Measurements from ENCODE around the gene UBE2M. TPM values are rescaled to one million over a fixed set of nuclear protein-coding genes. Genes with fewer than 3 reads are reported as not detected.
A peak's percentile ranks its signal among the peaks of the same experiment; 100 is the strongest.
"Not testable (repeated sequence)": the region's sequence is repeated elsewhere in the genome, so short reads cannot be mapped to it uniquely, and the experiment has no call there.

Gene UBE2M
- total RNA-seq, 1 experiment from 2014 or later = 243 TPM

GRCh38 chr19:58544591-58545285 lies 13.7 kb downstream of the UBE2M start:
- ChIA-PET POLR2A (ENCODE audit: unreplicated experiment) (interaction anchor here (0.6 to 1.2 kb wide), 4 partner anchors 10 to 27 kb away, joined by 3 to 14 read pairs (median 6); partner anchors contain the start of genes CHMP2A and ZBTB45), CTCF (no interaction called here)
- peak; percentile 19 for ATAC-seq

DNA sequence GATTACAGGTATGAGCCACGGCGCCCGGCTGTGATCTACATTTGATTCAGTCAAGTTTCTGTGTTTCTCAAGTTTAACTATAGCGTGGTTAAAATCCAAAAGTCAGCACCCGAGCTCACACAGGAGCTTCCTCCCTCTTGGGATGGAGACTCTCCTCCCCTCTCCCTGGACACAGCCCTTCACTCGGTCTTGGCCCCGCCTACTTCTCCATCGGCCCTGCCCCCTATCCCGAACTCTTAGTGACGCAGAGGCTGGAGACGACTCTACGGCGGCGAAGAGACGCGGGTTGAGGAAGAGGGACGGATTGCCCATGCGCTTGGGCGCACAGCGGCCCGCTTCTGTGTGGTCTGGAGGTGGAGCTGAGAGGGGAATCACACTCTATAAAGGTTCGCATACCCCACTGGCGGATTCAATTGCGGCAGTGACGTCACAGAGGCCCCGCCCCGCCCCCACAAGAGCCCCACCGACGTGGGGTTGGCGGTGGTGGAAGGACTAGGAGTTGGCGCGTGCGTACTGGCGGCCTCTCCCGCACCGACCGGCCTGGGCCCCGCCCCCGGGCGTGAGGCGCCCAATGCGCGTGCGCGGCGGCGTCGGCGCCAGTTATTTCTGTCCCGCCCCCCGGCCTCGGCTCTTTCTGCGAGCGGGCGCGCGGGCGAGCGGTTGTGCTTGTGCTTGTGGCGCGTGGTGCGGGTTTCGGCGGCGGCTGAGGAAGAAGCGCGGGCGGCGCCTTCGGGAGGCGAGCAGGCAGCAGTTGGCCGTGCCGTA lies 14.4 kb downstream of the UBE2M start, which contains the start of gene TRIM28:
TSS of gene TRIM28 (plus strand) at position 239 of the 765 bp plus-strand sequence. CDS start 694 bp downstream, outside the sequence.
- Histone ChIP-seq H3K9me2 (replicated peaks; ENCODE audit: low read length) (no peaks in the 10 kb centered on the region), H3K4me2 (ENCODE audit: low read length) (peak within 1 kb of the TSS; percentile 95), H3F3A (ENCODE audit: low read length, unreplicated experiment) (peaks cover 5% of the 10 kb centered on the region), H3K4me1 (ENCODE audit: insufficient read depth, low read length) (peaks cover 13% of the 10 kb centered on the region), H3K79me2 (ENCODE audit: low read length) (peaks cover 43% of the 10 kb centered on the region), H3K9me3 (ENCODE audit: low read length) (no peaks in the 10 kb centered on the region), H3K27me3 (ENCODE audit: low read length) (no peaks in the 10 kb centered on the region), H3K27ac (ENCODE audit: low read length) (peak within 1 kb of the TSS; percentile 88), H4K20me1 (ENCODE audit: low read length) (peaks cover 41% of the 10 kb centered on the region), H2AFZ (ENCODE audit: low read length) (peak within 1 kb of the TSS; percentile 76), H3K4me3 (ENCODE audit: low read length) (peak within 1 kb of the TSS; percentile 92), H3K36me3 (ENCODE audit: low read depth, low read length) (peaks cover 39% of the 10 kb centered on the region), H3K9ac (ENCODE audit: low read length) (peak within 1 kb of the TSS; percentile 89)
- POLR2A ChIA-PET (ENCODE audit: unreplicated experiment) = interaction anchor here (0.6 to 1.2 kb wide), 9 partner anchors 10 to 369 kb away, joined by 3 to 14 read pairs (median 4); partner anchors contain the start of genes CHMP2A, UBE2M and ZBTB45
- CTCF ChIA-PET = interaction anchor here (0.8 to 1.0 kb wide), 2 partner anchors 24 to 30 kb away, joined by 3 to 5 read pairs; no protein-coding TSS in a partner anchor
- peak; percentile 99 for DNase-seq
- peak; percentile 96 for ATAC-seq
- intact Hi-C loops (cut with micrococcal nuclease) = loop anchor here (1.0 kb wide), 2 partner anchors 11 to 157 kb away; partner anchors contain the start of genes CHMP2A and RPS5
- TSS peak; percentile 100 for BruUV-seq (replicated peaks)
- TF ChIP-seq EZH2phosphoT487 (IDR thresholded peaks at IDR 0.05; ENCODE audit: borderline replicate concordance, low read length) = no peak
- no peak for TF ChIP-seq CTCF (conservative IDR thresholded peaks at IDR 0.05; ENCODE audit: low read depth, low read length)

More at GRCh38 chr19:58544591-58545285, 13.7 kb downstream of the UBE2M start:
- Histone ChIP-seq H3K4me1 (ENCODE audit: insufficient read depth, low read length) (peaks cover 13% of the 10 kb centered on the region), H3K4me2 (ENCODE audit: low read length) (peak overlapping the region; percentile 95), H3K36me3 (ENCODE audit: low read depth, low read length) (peaks cover 46% of the 10 kb centered on the region), H4K20me1 (ENCODE audit: low read length) (peaks cover 49% of the 10 kb centered on the region), H3K27ac (ENCODE audit: low read length) (peak overlapping the region; percentile 88), H3K79me2 (ENCODE audit: low read length) (peaks cover 51% of the 10 kb centered on the region), H3K27me3 (ENCODE audit: low read length) (no peaks in the 10 kb centered on the region), H3F3A (ENCODE audit: low read length, unreplicated experiment) (peaks cover 5% of the 10 kb centered on the region), H3K4me3 (ENCODE audit: low read length) (peak overlapping the region; percentile 92), H2AFZ (ENCODE audit: low read length) (no peak overlapping the region), H3K9me3 (ENCODE audit: low read length) (no peaks in the 10 kb centered on the region), H3K9me2 (replicated peaks; ENCODE audit: low read length) (no peaks in the 10 kb centered on the region), H3K9ac (ENCODE audit: low read length) (peak overlapping the region; percentile 89)
- TF ChIP-seq EZH2 (IDR thresholded peaks at IDR 0.05; ENCODE audit: low read length, unreplicated experiment) (no peak), CTCF (conservative IDR thresholded peaks at IDR 0.05; ENCODE audit: low read depth, low read length) (no peak), EZH2phosphoT487 (IDR thresholded peaks at IDR 0.05; ENCODE audit: borderline replicate concordance, low read length) (no peak)
- BruUV-seq (replicated peaks) = no TSS peak
- intact Hi-C loops (cut with micrococcal nuclease) = loop anchor here (1.0 kb wide), 2 partner anchors 11 to 157 kb away; partner anchors contain the start of genes CHMP2A and RPS5
- peak; percentile 55 for DNase-seq

- H2AFZ ChIP-seq (ENCODE audit: low read length) = peak overlapping the region; percentile 76; the same call in 1 of the 2 replicates
- peaks cover 13% of the 10 kb centered on the region for H3K4me1 ChIP-seq (ENCODE audit: insufficient read depth, low read length)
- intact Hi-C loops (cut with micrococcal nuclease); ATAC-seq; BruUV-seq (replicated peaks); H3K9ac ChIP-seq (ENCODE audit: low read length); CTCF ChIA-PET; H3K9me3 ChIP-seq (ENCODE audit: low read length); H3K9me2 ChIP-seq (replicated peaks; ENCODE audit: low read length); H3K27me3 ChIP-seq (ENCODE audit: low read length); DNase-seq; H3K27ac ChIP-seq (ENCODE audit: low read length); H3F3A ChIP-seq (ENCODE audit: low read length, unreplicated experiment): not testable (repeated sequence)
- peak overlapping the region; percentile 90; the same call in 1 of the 2 replicates for H3K4me2 ChIP-seq (ENCODE audit: low read length)
- POLR2A ChIA-PET (ENCODE audit: unreplicated experiment) = interaction anchor here (0.6 to 0.7 kb wide), 2 partner anchors 21 to 33 kb away, joined by 4 to 11 read pairs; no protein-coding TSS in a partner anchor
- H3K36me3 ChIP-seq (ENCODE audit: low read depth, low read length) = peaks cover 27% of the 10 kb centered on the region
- H4K20me1 ChIP-seq (ENCODE audit: low read length) = peaks cover 31% of the 10 kb centered on the region
- peak overlapping the region; percentile 70; the same call in 1 of the 2 replicates for H3K4me3 ChIP-seq (ENCODE audit: low read length)
- H3K79me2 ChIP-seq (ENCODE audit: low read length) = peaks cover 32% of the 10 kb centered on the region
Measured at GRCh38 chr19:58542641-58543372, 15.6 kb downstream of the UBE2M start.

DNA sequence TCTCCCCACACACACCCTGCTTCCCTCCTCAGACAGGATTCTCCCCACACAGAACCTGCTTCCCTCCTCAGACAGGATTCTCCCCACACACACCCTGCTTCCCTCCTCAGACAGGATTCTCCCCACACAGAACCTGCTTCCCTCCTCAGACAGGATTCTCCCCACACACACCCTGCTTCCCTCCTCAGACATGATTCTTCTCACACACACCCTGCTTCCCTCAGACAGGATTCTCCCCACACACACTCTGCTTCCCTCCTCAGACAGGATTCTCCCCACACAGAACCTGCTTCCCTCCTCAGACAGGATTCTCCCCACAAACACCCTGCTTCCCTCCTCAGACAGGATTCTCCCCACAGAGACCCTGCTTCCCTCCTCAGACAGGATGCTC lies 19.2 kb downstream of the UBE2M start:
- CTCF ChIA-PET = not testable (repeated sequence)

More for the DNA sequence above, 19.2 kb downstream of the UBE2M start:
- H3K9ac ChIP-seq (ENCODE audit: low read length); H3K79me2 ChIP-seq (ENCODE audit: low read length); H3K4me1 ChIP-seq (ENCODE audit: insufficient read depth, low read length); H3K36me3 ChIP-seq (ENCODE audit: low read depth, low read length); H3K27ac ChIP-seq (ENCODE audit: low read length); BruUV-seq (replicated peaks); POLR2A ChIA-PET (ENCODE audit: unreplicated experiment); intact Hi-C loops (cut with micrococcal nuclease); H3K4me3 ChIP-seq (ENCODE audit: low read length); H2AFZ ChIP-seq (ENCODE audit: low read length); H3K4me2 ChIP-seq (ENCODE audit: low read length); H4K20me1 ChIP-seq (ENCODE audit: low read length); DNase-seq; H3K27me3 ChIP-seq (ENCODE audit: low read length); H3K9me2 ChIP-seq (replicated peaks; ENCODE audit: low read length); H3K9me3 ChIP-seq (ENCODE audit: low read length); ATAC-seq; H3F3A ChIP-seq (ENCODE audit: low read length, unreplicated experiment): not testable (repeated sequence)
